ENCODE data around the gene PTPN20. TPM values are rescaled to one million over a fixed set of nuclear protein-coding genes. Genes with fewer than 3 reads are reported as not detected.
"Not testable (repeated sequence)": the region's sequence is repeated elsewhere in the genome, so short reads cannot be mapped to it uniquely, and the experiment has no call there.

Gene PTPN20, protein sequence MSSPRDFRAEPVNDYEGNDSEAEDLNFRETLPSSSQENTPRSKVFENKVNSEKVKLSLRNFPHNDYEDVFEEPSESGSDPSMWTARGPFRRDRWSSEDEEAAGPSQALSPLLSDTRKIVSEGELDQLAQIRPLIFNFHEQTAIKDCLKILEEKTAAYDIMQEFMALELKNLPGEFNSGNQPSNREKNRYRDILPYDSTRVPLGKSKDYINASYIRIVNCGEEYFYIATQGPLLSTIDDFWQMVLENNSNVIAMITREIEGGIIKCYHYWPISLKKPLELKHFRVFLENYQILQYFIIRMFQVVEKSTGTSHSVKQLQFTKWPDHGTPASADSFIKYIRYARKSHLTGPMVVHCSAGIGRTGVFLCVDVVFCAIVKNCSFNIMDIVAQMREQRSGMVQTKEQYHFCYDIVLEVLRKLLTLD
- 1 to 10 TPM in 1 of 2 experiments, under 1 TPM in 1; 0.88 to 1.3 TPM for total RNA-seq

DNA sequence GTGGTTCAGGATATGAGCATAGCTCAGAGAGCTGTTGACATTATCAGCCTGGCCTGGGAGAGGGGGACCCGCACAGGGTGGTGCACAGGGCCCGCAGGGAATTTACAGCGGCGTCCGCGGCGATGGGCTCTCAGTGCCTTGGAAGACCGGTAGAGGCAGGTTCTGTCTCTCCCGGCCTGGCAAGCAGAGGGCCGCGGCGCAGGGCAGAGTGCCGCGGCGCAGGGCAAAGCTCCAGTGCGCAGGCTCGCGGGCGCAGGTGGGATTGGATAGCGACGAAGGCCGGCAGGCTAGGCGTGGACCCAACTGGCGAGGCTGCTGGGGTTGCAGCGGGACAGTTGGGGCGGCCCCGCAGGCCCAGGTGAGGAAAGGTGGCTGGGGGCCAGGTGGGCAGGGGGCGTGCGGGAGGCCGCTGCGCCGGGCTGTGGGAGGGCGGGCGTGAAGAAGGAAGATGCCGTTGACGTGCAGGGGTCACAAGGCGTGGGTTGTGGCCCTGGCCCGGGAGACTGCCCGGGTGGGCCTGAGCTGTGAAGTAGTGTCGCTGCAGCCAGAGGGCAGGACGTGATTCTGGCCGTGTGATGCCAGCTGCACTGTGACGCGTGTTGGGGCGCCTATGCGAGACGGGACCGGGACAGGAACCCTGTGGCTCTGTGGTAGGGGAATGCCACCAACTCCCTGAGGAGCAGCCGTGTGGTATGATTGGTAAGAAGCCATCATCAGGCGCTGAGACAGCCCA lies at the start of gene PTPN20:
Gene PTPN20, plus strand, starts transcription at position 285 of the 733 bp plus-strand sequence. CDS start 21,072 bp downstream, outside the sequence.
- peak within 1 kb of the TSS; percentile 41 for H3K4me3 Mint-ChIP-seq
- H3K9me3 Mint-ChIP-seq; H3K36me3 Mint-ChIP-seq (ENCODE audit: low read depth); H3K27me3 Mint-ChIP-seq (ENCODE audit: low read depth); CTCF ChIA-PET; H3K27ac Mint-ChIP-seq; H3K4me1 Mint-ChIP-seq (ENCODE audit: low read depth); intact Hi-C loops (cut with micrococcal nuclease): not testable (repeated sequence)
- DNase-seq = peak; percentile 5

DNA sequence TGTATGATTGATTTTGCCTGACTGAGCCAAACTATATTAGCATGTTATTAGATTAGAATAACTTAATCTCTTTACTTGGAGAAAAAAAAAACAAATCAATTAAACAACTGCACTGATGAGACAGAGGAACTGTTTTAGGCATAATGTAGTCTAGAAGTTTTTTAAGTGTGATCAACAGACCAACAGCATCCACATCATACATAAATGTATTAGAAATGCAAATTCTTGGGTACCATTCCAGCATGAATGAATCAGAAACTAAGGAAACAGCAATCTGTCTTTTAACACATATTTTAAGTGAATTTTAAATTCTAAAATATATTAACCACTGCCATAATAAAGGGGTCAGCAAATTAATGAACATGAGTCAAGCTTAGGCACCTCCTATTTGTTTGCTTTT lies 41.5 kb upstream of the PTPN20 start:
- H3K9me3 Mint-ChIP-seq; H3K27ac Mint-ChIP-seq; H3K27me3 Mint-ChIP-seq (ENCODE audit: low read depth); H3K36me3 Mint-ChIP-seq (ENCODE audit: low read depth); DNase-seq; intact Hi-C loops (cut with micrococcal nuclease); H3K4me1 Mint-ChIP-seq (ENCODE audit: low read depth); H3K4me3 Mint-ChIP-seq; CTCF ChIA-PET: not testable (repeated sequence)

DNA sequence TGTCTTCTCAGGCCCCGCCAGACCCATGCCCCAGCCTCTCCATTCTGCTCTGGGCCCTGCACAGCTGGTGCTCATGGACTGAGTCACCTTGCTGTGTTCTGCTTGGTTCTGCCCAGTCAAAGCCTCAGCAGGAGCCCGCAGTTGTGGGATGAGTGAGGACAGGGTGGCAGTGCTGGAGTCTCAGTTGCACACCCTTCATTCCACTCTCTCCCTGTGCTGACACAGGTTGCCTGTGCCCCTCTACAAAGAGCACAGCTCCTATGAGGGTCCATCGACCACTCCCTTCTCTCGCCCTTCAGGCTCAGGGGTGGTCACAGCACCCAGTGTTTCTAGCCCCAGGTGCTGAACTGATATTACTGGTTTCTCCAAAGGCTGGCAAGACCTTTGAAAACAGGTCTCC lies 39.6 kb upstream of the PTPN20 start:
- H3K36me3 Mint-ChIP-seq (ENCODE audit: low read depth); H3K4me1 Mint-ChIP-seq (ENCODE audit: low read depth); H3K27me3 Mint-ChIP-seq (ENCODE audit: low read depth); DNase-seq; CTCF ChIA-PET; H3K27ac Mint-ChIP-seq; H3K4me3 Mint-ChIP-seq; H3K9me3 Mint-ChIP-seq; intact Hi-C loops (cut with micrococcal nuclease): not testable (repeated sequence)

DNA sequence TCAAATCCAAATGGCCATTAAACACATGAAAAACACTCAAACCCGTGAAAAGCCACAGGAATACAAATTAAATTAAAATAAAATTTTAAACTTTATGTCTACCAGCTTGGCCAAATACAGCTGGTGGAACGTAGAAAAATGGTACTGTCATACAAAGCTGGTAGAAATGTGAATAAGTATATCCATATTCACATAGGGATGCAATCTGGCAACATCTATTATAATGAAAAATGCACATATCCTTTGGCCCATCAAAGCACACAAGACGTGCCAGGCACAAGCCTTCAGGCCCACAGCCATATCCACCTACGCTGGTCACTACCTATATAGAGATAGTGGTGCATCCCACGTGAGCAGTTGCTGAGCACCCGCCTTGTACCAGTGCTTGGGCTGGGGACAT lies 35.9 kb upstream of the PTPN20 start:
- intact Hi-C loops (cut with micrococcal nuclease); DNase-seq; CTCF ChIA-PET; H3K27ac Mint-ChIP-seq; H3K27me3 Mint-ChIP-seq (ENCODE audit: low read depth); H3K4me1 Mint-ChIP-seq (ENCODE audit: low read depth); H3K36me3 Mint-ChIP-seq (ENCODE audit: low read depth); H3K4me3 Mint-ChIP-seq; H3K9me3 Mint-ChIP-seq: not testable (repeated sequence)

DNA sequence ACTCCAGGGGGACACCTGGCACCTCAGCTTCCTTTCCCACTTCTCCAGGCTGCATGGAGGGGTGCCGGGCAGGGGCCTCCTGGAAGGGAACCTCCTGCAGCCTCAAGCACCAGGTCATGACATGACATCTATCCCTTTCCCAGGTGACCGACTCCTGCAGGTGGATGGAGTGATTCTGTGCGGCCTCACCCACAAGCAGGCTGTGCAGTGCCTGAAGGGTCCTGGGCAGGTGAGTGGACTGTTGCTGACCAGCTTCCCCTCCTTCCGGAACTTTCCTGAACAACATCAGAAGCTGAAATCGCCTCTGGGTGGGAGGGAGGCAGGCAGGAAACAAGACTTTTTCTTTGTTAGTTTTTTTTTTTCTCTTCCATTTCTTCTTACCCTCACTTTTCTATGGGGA lies 34.5 kb upstream of the PTPN20 start:
- H3K4me1 Mint-ChIP-seq (ENCODE audit: low read depth); H3K4me3 Mint-ChIP-seq; H3K27me3 Mint-ChIP-seq (ENCODE audit: low read depth); H3K27ac Mint-ChIP-seq; H3K9me3 Mint-ChIP-seq; DNase-seq; CTCF ChIA-PET; intact Hi-C loops (cut with micrococcal nuclease); H3K36me3 Mint-ChIP-seq (ENCODE audit: low read depth): not testable (repeated sequence)

DNA sequence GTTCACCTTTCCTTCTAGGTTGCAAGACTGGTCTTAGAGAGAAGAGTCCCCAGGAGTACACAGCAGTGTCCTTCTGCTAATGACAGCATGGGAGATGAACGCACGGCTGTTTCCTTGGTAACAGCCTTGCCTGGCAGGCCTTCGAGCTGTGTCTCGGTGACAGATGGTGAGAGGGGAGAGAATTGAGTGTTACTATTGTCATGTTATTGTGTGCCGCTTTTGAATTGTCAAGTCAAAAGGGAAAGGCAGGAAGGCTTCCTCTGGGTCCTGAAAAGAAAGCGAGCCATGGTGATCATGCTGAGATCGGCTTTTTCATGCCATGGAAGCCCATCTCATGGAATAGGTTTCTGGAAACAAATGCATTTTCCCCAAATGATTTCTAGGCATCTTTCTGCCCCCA lies 32.5 kb upstream of the PTPN20 start:
- H3K27ac Mint-ChIP-seq; intact Hi-C loops (cut with micrococcal nuclease); H3K27me3 Mint-ChIP-seq (ENCODE audit: low read depth); H3K36me3 Mint-ChIP-seq (ENCODE audit: low read depth); H3K9me3 Mint-ChIP-seq; H3K4me3 Mint-ChIP-seq; H3K4me1 Mint-ChIP-seq (ENCODE audit: low read depth); DNase-seq; CTCF ChIA-PET: not testable (repeated sequence)

DNA sequence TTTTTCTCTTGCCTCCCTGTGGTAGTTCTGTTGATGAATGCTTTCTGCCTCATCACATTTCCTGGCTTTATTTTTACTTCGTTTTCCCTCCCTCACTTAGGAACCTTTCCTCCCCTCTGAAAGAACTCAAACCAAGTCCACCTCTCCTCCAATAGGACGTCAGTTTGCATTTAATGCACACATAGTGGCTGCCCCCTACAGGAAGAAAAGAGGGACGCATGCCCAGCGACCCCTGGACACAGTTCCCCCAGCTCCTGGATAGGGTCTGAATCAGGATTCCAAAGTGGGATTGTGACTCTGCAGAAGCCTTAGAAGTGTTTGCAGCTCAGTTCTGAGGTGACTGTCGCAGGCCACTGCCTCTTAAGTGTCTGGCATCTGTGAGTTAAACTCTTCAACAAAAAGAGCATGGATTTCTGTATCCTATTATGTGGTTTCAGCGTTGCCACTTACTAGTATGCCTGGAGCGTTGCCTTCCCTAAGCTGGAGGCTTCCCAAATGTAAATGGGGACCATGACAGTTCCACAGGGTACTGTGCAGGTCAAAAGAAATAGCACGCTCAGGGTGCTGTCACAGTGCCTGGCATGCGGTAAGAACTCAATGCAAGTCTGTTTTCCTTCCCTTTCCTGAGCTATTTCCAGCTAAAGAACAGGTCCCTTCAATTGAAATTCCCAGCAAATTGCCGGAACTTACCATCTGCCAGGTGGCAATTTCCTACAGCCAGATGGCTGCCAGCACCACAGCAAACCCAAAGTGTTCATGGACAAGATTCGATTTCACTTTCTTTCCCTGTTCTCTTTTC lies 20.2 kb upstream of the PTPN20 start:
- H3K4me1 Mint-ChIP-seq (ENCODE audit: low read depth); H3K36me3 Mint-ChIP-seq (ENCODE audit: low read depth); H3K27me3 Mint-ChIP-seq (ENCODE audit: low read depth); CTCF ChIA-PET; H3K27ac Mint-ChIP-seq; intact Hi-C loops (cut with micrococcal nuclease); H3K4me3 Mint-ChIP-seq; H3K9me3 Mint-ChIP-seq: not testable (repeated sequence)
- DNase-seq = peak; percentile 29

DNA sequence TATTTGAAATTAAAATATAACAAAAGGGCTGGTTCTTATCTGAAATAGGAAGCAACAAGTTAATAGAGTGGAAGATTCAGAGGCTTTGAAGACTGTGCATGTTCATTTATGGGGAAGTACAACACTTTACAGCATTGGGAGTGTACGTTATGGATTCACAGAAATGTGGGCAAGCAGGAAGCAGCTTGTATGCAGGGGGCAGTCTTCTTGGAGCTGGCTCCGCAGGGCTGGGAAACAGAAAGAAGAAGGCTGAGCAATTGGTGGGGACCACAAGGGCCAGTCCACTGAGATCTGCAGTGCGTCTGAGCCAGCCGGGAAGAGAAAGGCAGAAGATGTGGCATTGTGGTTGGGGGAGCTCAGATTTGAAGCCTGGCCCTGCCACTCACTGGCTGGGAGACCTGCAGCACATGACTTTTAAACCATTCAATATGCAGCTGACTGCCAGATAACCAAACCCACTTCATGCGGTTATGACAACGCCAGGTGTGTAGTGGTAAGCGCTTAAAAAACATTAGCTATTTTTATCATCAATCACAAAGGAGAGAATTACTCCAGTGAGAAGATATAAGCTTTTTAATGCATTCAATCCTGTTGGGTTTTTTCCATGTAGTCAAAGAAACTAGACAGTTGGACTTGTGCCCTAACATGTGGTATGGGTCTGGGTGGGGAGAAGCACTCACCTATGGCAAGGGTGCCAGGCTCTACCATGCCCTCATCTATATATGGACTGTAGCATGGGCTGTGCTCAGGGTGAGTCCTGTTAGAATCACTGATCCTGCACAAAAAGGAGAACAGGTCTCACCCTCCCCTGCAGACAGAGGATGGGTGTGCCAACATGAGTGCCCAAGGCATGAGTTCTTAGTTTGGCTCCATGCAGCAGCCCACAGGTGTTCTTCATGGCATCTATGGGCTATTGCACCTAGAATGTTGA lies 14.2 kb upstream of the PTPN20 start:
- DNase-seq; H3K4me3 Mint-ChIP-seq; H3K27me3 Mint-ChIP-seq (ENCODE audit: low read depth); H3K9me3 Mint-ChIP-seq; H3K27ac Mint-ChIP-seq; H3K4me1 Mint-ChIP-seq (ENCODE audit: low read depth); intact Hi-C loops (cut with micrococcal nuclease); H3K36me3 Mint-ChIP-seq (ENCODE audit: low read depth); CTCF ChIA-PET: not testable (repeated sequence)

DNA sequence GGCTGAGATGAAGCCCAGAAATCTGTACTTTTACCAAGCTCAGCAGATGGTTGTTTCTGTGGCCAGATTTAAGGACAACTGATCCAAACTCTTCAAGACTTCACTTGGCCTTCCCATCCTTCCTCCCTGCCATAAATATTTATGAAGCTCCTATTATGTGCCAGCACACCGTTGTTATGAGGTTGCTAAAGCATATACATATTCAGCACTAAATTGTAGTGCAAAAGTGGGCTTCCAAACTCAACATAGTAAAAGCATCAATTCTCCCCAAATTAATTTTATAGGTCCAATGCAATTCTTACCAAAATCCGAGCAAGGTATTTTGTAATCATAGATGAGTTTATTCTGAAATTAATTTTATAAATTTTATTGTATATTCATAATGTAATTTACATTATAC lies 10.0 kb upstream of the PTPN20 start:
- intact Hi-C loops (cut with micrococcal nuclease); H3K27me3 Mint-ChIP-seq (ENCODE audit: low read depth); H3K27ac Mint-ChIP-seq; DNase-seq; H3K4me1 Mint-ChIP-seq (ENCODE audit: low read depth); H3K4me3 Mint-ChIP-seq; H3K36me3 Mint-ChIP-seq (ENCODE audit: low read depth); H3K9me3 Mint-ChIP-seq; CTCF ChIA-PET: not testable (repeated sequence)

DNA sequence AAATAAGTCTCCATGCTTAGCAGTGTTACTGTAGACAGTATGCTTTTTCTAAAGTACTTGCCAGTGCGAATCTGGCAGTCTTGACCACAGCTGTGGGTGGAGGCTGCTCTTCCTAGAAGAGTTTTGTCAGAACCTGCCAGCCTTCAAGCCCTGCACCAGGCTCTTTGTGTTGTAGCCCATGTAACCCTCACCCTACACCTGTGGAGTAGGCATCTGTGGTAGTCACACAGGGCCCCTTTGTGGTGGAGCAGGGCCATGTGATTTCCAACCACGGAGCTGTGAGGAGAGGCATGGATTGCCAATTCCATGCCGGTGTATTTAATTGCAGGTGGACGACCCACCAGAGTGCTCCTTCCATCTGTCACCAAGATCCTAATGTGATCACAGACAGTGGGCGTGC lies 7.4 kb upstream of the PTPN20 start:
- H3K27me3 Mint-ChIP-seq (ENCODE audit: low read depth); H3K4me1 Mint-ChIP-seq (ENCODE audit: low read depth); H3K9me3 Mint-ChIP-seq; H3K4me3 Mint-ChIP-seq; H3K27ac Mint-ChIP-seq; CTCF ChIA-PET; DNase-seq; intact Hi-C loops (cut with micrococcal nuclease); H3K36me3 Mint-ChIP-seq (ENCODE audit: low read depth): not testable (repeated sequence)

DNA sequence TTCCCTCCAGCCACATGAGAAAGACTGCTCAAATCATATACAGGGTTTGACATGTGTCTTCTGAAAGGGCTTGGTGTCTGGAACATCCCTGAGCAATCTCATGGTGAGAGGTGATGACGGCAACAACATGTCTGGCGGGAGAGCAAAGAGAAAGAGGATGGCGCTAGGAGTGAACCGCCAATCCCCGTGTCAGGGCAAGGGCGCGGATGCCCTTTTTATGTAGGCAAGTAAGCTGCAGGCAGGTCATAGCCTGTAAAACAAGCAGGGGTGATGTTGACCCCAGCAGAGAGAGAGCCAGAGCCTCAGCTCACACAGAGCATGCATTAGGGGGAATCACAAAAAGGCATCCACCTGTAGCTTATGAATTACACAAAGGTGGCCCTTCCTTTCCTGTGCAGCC lies 4.9 kb upstream of the PTPN20 start:
- H3K9me3 Mint-ChIP-seq; H3K4me3 Mint-ChIP-seq; H3K4me1 Mint-ChIP-seq (ENCODE audit: low read depth); H3K27me3 Mint-ChIP-seq (ENCODE audit: low read depth); CTCF ChIA-PET; H3K27ac Mint-ChIP-seq; H3K36me3 Mint-ChIP-seq (ENCODE audit: low read depth); DNase-seq; intact Hi-C loops (cut with micrococcal nuclease): not testable (repeated sequence)

Data from activated naive CD4-positive, alpha-beta T cell treated with anti-CD3 and anti-CD28 coated beads for 36 hours (primary cell).